GM19467 (cell line): ENCODE results near the gene SYNE2.
"Not testable (repeated sequence)": the region's sequence is repeated elsewhere in the genome, so short reads cannot be mapped to it uniquely, and the experiment has no call there.

Experiments
- ATAC-seq: cut with Tn5 transposase; IDR thresholded peaks from one replicate; pipeline ENCODE4 v1.9.1; 2021; ENCODE audit warnings: mild to moderate bottlenecking, moderate library complexity; ENCODE audit not compliant: unreplicated experiment

Gene SYNE2

DNA sequence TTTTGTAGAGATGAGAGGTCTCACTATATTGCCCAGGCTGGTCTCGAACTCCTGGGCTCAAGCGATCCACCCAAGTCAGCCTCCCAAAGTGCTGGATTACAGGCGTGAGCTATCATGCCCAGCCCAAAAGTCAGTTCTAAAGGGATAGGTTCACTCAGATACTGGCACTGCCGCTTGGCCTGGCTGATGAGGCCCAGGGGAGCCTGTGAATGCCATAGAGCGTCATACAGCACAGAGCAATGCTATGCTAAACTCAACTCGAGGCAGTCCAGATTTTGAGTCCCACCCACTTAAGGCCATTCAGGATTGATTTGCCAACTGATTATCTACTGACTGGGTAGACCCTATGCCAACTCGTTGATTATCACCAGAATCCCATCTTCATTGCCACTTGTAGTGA, 262.0 kb downstream of the SYNE2 start:
- no peak for ATAC-seq

DNA sequence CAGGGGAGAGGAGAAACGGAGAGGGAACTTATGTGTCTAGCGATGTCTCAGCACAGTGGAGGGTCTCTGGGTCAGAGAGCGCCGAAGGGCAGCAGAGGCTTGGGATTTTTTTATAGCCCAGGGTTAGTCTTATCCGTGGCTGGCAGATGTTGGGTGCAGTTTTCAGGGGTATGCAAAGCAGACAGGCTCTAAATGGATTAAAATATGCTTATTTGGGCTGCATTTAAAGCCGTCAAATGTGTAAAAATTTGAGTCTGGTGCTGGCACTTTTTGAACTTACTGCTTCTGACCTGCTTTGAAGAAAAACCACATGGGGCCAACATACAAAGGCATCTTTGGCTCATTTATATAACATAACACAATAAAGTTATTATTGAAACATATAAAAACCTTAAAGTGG, 262.6 kb downstream of the SYNE2 start:
- ATAC-seq = no peak

DNA sequence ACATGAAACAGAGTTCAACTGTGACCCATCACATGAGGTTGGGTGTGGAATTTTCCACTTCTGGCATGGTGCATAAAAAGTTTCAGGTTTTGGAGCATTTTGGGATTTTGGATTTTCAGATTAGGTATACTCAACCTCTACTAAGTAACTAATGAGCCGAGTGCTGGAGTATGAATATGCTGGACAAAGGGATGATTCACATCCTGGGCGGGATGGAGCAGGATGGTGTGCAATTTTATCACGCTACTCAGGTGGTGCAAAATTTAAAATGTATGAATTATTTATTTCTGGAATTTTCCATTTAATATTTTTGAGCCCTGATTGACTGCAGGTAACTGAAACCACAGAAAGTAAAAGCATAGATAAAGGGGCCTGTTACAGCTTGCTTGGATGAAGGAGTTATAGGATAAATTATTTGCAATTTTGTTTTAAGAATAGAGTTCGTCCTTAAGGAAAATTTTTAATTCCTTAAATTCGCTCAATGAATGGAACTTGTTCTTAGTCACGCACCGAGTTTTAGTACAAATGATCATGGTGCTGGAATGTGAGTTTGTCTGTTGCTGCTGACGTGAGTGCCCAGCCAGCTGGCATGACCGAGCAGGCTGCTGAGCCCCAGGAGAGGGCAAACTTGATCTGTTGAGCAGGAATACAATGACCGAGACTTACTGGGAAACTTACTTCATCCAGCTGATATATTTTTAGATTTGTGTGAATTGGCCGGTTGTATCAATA, 265.0 kb downstream of the SYNE2 start:
- ATAC-seq = no peak

GRCh38 chr14:64118403-64118742, 265.6 kb downstream of the SYNE2 start:
- ATAC-seq = not testable (repeated sequence)

- no peak for ATAC-seq
Measured at GRCh38 chr14:64118892-64119291, 266.1 kb downstream of the SYNE2 start.

GRCh38 chr14:64119500-64119899, 266.7 kb downstream of the SYNE2 start:
- no peak for ATAC-seq

DNA sequence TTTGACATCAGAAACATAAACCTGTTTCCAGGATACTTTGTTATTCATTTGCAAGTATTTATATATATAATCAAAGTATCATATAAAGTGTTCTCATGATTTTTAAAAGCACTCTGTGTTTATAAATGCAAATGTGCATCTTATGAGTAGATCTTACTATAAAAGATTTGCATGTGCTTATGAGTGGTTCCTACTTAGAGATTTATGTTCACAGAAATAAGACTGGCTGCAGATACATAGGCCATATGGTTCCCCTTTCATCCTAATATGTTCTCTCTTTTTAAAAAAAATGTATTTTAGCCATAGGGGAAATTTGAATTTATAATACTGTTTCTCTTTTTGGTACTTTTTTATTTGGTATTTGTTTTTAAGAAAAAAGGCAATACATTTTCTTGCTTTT, 267.2 kb downstream of the SYNE2 start:
- no peak for ATAC-seq

DNA sequence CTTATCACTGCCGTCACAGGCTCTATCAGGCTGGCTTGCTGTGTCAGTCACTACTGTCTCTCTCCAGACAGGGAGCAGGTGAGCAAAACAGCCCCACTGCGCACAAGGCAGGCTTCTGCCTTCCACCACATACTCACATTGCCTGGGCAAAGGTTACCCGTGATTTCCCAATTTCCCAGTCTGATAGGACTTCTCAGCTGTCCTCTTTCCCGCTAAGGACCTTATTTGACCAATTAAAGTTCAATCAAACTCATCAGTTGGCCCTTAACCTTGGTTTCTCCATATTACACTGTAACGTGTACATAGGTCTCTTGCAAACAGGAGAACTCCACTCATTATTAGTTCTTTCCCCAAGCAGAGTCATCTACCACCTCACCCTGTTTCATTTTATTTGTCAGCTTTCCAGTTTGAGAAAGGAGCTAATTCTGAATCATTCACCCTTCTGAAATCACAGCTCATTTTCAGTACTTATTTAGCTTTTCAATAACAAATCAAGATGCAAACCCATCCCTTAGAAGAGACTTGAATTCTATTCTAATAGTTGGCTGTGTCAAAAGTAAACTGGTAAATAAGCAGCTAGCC, 270.5 kb downstream of the SYNE2 start:
- ATAC-seq = no peak

- no peak for ATAC-seq
Measured at GRCh38 chr14:64125270-64125669, 272.5 kb downstream of the SYNE2 start.

DNA sequence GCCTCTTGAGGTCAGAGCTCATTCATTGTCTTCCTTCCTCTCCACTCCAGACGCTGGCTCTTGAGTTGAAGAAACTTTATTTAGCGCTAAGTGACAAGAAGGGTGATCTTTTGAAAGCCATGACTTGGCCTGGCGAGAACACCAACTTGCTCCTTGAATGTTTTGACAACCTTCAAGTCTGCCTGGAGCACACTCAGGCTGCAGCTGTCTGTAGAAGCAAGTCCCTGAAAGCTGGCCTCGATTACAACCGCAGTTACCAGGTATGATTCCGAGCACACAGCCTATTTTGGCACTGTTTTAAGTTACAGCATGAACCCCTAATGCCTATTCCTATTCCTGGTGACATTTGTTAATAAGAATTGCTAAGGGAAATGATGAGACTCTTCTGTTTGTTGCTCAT, 273.7 kb downstream of the SYNE2 start:
- no peak for ATAC-seq

DNA sequence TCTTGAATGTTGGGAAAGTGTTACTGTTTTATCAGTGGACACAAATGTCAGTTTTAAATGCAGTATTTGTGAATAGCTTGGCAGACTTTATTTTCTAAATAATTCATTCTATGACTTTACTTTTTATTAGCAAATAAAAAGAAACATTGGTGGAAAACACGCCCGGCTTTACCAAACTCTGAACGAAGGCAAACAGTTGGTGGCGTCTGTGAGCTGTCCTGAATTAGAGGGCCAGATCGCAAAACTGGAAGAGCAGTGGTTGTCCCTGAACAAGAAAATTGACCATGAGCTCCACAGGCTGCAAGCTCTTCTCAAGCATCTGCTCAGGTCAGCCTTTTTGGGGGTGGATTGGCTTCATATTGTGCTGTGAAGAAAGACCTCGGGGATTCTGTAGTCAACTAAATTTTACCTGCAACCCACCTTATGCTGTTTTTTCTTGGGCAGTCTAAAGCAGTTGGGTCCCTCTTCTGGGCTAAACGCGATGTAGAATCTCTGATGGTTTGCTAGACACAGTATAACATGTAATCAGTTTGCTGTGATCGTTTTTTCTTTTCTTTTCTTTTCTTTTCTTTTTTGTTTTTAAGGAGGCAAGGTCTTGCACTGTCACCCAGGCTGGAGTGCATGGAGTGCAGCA, 285.0 kb downstream of the SYNE2 start:
- ATAC-seq = no peak

DNA sequence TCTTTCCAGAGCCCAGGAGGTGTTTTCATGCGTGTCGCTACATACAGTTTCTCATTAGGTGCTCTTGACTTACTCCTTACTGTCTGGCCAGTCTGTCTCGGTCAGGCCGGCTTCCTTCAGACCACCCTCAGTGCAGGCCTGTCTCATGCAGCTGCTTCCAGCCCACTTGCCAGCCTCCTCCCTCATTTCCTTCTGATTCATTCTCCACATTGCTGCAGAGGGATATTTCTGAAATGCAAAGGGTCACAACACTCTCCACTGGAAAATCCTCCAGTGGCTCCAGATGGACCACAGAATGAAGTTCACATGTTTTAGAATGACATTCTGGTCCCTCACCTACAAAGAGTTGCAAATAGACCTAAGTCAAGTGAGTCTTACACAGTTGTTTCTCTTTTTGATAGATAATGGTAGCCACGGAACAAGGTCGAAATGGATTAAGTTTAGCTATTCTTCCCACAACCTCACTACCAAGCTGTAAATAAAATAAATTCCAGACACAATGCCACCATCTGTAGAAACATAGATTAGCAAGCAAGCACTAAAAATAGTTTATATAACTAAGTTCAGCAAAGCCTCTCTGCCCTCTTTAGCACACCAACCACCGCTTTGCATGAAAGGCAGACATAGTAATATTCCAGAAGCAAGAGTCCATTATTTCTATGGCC, 294.5 kb downstream of the SYNE2 start:
- no peak for ATAC-seq

DNA sequence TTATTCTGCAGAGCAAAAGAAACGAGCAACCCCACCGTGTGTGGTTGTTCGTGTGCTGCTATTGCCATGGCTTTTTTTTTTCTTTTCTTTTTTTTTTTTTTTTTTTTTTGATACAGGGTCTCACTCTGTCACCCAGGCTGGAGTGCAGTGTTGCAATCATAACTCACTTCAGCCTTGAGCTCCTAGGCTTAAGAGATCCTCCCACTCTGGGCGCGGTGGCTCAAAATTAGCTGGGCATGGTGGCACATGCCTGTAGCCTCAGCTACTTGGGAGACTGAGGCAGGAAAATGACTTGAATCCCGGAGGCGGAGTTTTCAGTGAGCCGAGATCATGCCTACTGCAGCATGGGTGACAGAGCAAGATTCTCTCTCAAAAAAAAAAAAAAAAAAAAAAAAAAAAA, 297.1 kb downstream of the SYNE2 start:
- ATAC-seq = no peak

GRCh38 chr14:64158608-64159007, 305.8 kb downstream of the SYNE2 start:
- no peak for ATAC-seq

- ATAC-seq = no peak
Measured at GRCh38 chr14:64159588-64159987, 306.8 kb downstream of the SYNE2 start.

DNA sequence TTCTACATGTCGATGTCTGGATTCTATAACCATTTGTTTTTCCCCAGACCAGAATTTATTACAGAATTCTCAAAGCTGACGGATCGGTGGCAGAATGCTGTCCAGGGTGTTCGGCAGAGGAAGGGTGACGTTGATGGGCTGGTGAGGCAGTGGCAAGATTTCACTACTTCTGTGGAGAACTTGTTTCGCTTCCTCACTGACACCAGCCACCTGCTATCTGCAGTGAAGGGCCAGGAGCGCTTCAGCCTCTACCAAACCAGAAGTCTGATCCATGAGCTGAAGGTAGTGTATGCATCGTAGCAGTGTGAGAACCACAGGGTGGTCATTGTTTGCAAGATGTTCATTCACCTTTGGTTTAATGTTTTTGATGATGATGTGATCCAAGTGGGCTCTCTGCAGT, 317.4 kb downstream of the SYNE2 start:
- ATAC-seq = no peak

DNA sequence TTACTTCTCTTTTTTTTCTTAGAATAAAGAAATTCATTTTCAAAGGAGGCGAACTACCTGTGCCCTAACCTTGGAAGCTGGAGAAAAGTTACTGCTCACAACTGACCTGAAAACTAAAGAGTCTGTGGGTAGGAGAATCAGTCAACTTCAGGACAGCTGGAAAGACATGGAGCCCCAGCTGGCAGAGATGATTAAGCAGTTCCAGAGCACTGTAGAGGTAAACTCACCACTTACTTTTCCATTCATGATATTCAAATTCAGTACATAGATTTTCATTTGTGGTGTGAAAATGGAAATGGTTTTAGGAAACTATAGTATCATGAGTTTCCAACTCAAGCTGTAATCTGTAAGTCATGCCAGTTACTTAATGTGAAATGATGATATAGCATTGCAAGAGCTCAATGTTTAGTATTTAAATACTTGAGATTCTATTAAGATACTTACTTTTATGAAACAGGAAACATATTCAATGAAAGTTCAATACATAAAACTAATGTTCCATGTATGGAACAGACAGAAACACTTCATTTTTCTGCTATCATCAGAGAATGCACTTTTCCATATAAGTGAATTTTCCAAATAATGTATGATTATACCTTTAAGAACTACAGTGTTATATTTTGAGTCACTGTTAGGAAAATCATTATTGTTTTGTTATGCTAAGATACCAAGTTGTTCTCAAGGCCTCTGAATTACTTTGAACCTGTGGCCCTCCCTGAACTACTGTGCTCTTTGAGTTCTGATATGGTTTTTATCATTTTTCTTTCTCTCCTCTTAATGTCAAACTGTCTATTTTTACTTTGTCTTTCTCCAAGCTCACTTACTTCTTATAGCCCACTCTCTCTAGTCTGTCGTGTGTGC, 322.3 kb downstream of the SYNE2 start:
- ATAC-seq = no peak

DNA sequence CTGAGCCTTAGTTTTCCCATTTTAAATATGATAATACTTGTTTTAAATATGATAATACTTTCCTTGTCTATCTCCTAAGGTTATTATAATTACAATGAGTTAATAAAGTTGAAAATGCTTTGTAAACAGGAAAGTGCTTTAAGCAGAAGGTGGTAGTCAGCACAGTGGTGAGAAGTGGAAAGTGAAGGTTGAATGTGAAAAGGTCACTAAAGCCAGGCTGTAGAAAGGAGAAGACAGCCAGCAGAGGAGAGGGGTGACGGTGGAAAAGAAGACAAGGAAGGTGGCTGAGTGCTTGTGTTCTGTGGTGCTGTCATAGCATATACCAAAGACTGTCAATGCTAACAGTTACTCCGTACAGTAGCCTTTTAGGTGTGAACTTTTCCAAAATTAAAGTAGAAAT, 323.5 kb downstream of the SYNE2 start:
- no peak for ATAC-seq

DNA sequence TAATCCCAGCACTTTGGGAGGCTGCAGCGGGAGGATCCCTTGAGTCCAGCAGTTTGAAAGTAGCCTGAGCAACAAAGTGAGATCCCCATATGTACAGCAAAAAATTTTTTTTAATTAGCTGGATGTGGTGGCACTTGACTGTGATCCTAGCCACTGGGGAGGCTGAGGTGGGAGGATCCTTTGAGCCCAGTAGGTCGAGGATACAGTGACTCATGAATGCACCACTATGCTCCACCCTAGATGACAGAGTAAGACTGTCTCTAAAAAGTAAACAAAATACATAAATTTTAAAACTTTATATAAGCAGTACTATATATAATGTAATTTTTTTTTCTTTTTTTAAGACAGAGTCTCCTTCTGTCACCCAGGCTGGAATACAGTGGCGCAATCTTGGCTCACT, 326.0 kb downstream of the SYNE2 start:
- ATAC-seq = no peak

DNA sequence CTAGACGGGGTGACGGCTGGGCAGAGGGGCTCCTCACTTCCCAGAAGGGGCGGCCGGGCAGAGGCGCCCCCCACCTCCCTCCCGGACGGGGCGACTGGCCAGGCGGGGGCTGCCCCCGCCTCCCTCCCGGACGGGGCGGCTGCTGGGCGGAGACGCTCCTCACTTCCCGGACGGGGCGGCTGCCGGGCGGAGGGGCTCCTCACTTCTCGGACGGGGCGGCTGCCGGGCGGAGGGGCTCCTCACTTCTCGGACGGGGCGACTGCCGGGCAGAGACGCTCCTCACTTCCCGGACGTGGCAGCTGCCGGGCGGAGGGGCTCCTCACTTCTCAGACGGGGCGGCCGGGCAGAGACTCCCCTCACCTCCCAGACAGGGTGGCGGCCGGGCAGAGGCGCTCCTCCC, 330.1 kb downstream of the SYNE2 start:
- ATAC-seq = not testable (repeated sequence)

DNA sequence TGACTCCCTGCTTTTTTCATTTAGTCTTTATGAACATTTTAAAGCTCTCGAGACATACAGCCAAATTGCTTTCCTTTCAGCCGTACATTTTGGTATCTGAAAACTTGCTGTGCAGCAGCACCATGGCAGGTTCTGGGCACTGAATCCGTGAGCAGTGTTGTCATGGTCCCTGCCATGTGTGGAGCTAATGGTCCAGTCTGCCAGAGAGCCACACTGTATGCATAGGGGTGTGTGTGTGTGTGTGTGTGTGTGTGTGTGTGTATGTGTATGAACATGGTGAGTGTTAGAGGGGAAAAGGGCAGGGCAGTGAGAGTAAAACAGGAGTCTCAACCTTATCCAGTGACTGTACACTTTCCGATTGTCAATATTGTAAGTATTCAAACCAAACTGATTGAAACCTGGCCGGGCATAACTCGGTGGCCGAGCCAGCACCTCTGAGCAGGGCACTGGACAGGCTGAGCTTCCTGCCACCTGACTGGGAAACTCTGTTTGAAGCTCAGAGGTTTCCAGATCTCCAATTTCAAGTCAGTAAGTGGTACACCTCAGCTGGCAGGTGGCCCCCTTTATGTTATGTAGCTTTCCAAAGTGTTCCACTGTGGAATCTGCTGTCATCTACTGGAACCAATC, 331.4 kb downstream of the SYNE2 start:
- ATAC-seq = no peak
